H1 (cell line): Measurements from ENCODE around the gene DCDC1. TPM values are rescaled to one million over a fixed set of nuclear protein-coding genes. Genes with fewer than 3 reads are reported as not detected.

Source experiments
- EGR1 ChIP-seq: IDR thresholded peaks from 2 replicates; pipeline ENCODE4 v1.6.1; 2011; ENCODE audit warnings: low read depth, low read length, borderline replicate concordance
- GTF2F1 ChIP-seq: IDR thresholded peaks from 2 replicates; pipeline ENCODE4 v1.6.1; 2012; ENCODE audit warnings: low read depth, low read length, improper control_type of control experiment, borderline replicate concordance
- NANOG ChIP-seq: IDR thresholded peaks from 2 replicates; pipeline ENCODE4 v1.6.1; 2011; ENCODE audit warnings: low read length, low read depth, mild to moderate bottlenecking, inconsistent platforms; ENCODE audit not compliant: insufficient read depth, poor library complexity, severe bottlenecking
- polyA plus RNA-seq, 7 experiments: library from polyadenylated mRNA; depleted of rRNA in 3 of 7; stranded (reverse) in 5 of 7; unstranded in 2 of 7; fragments of >200 nt in 5 of 7; fragments of 200-250 nt in 2 of 7; gene quantifications; 1 replicate in 5 of 7; 2 replicates in 1 of 7; 4 replicates in 1 of 7; pipeline versions ENCODE4 v1.2.1 to v1.2.3, GENCODE V29; 2011 to 2013; ENCODE audit warnings: missing spikeins in 2 of 7, mixed read lengths in 2 of 7
- total RNA-seq: library from RNA; stranded (reverse); fragmentation: NEBNext Ultra II Directional; extraction: Animal tissue kit (Norgen Biotek cat#: 25700); gene quantifications from 2 replicates; pipeline ENCODE4 v1.2.1, GENCODE V29; 2021

DCDC1 gene
- total and polyA plus RNA-seq, 2 of the 8 experiments (the other 6 are each of a cell fraction or from before 2014, with no cell fraction given): 0.15 to 0.56 TPM

DNA sequence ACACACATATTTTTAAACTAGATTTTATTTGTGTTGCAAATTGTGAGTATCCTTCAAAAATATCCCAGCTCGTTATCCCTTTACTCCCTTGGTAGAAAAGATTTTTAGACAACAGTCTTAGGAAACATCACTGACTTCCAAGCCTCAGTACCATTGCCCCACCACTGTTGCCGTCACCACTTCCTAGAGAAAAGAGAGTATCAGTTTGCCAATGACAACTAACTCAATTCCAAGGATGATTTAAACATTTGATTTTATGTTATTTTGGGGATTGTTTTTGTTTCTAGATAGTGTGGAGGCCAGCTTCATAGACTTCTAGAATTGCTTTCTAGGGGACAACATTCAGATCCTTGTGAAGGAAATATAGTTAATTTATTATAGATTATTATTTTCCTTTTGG, 509.4 kb downstream of the DCDC1 start (continued):
- TF ChIP-seq NANOG (no peak), EGR1 (no peak), GTF2F1 (no peak)
